Neural cell (in vitro differentiated cells): ENCODE results near the gene DNAJC11. TPM values are rescaled to one million over a fixed set of nuclear protein-coding genes. Genes with fewer than 3 reads are reported as not detected.

Source experiments
- H2AFZ ChIP-seq: fragments of 200-600, 300-800 bp; sonication (generic), shearing (Covaris generic); 2 replicates; pipeline ENCODE4 v1.6.0; 2014; ENCODE audit warnings: low read depth, mild to moderate bottlenecking, antibody characterized with exemption, low read length, moderate library complexity
- H3F3A ChIP-seq: fragments of 200-600 bp; shearing (Covaris generic); 2 replicates; pipeline ENCODE4 v1.6.1; 2016; ENCODE audit warnings: mild to moderate bottlenecking, moderate library complexity, mixed read lengths, antibody characterized with exemption, low read length; ENCODE audit not compliant: insufficient read depth, poor library complexity, severe bottlenecking
- H3K27ac ChIP-seq: fragments of 200-600, 300-800 bp; sonication (generic), shearing (Covaris generic); 2 replicates; pipeline ENCODE4 v1.5.1; 2014; ENCODE audit warnings: mild to moderate bottlenecking, low read length, moderate library complexity
- H3K27me3 ChIP-seq: fragments of 300-800, 200-600 bp; sonication (generic), shearing (Covaris generic); 2 replicates; pipeline ENCODE4 v1.6.0; 2014; ENCODE audit warnings: mild to moderate bottlenecking, low read depth, low read length, moderate library complexity; ENCODE audit not compliant: insufficient read depth
- H3K36me3 ChIP-seq: fragments of 300-800, 200-600 bp; sonication (generic), shearing (Covaris generic); 2 replicates; pipeline ENCODE4 v1.5.1; 2014; ENCODE audit warnings: mild to moderate bottlenecking, antibody characterized with exemption, low read length, moderate library complexity; ENCODE audit not compliant: insufficient read depth
- H3K4me2 ChIP-seq: fragments of 300-800, 200-600 bp; sonication (generic), shearing (Covaris generic); 2 replicates; pipeline ENCODE4 v1.6.0; 2014; ENCODE audit warnings: mild to moderate bottlenecking, low read length
- H3K4me3 ChIP-seq: fragments of 300-800, 200-600 bp; sonication (generic), shearing (Covaris generic); 2 replicates; pipeline ENCODE4 v1.5.1; 2014; ENCODE audit warnings: mild to moderate bottlenecking, low read length, moderate library complexity
- H3K79me2 ChIP-seq: fragments of 200-600 bp; shearing (Covaris generic); replicated peaks from 2 replicates; pipeline ENCODE4 v1.6.0; 2014; ENCODE audit warnings: mild to moderate bottlenecking, low read length, moderate library complexity; ENCODE audit not compliant: insufficient read depth
- H3K9ac ChIP-seq: fragments of 300-800, 200-600 bp; sonication (generic), shearing (Covaris generic); 2 replicates; pipeline ENCODE4 v1.6.1; 2016; ENCODE audit warnings: mild to moderate bottlenecking, low read length, mixed read lengths
- H3K9me2 ChIP-seq: fragments of 200-600 bp; shearing (Covaris generic); 2 replicates; pipeline ENCODE4 v1.6.1; 2016; ENCODE audit warnings: mild to moderate bottlenecking, low read length, mixed read lengths; ENCODE audit not compliant: insufficient read depth
- H3K9me3 ChIP-seq: fragments of 200-600, 300-800 bp; sonication (generic), shearing (Covaris generic); 2 replicates; pipeline ENCODE4 v1.6.1; 2016; ENCODE audit warnings: mild to moderate bottlenecking, mixed run types, low read length, moderate library complexity, mixed read lengths
- H4K20me1 ChIP-seq: fragments of 200-600 bp; shearing (Covaris generic); 2 replicates; pipeline ENCODE4 v1.6.1; 2016; ENCODE audit warnings: mild to moderate bottlenecking, mixed run types; ENCODE audit not compliant: insufficient read depth
- EP300 ChIP-seq: fragments of 450-650 bp; conservative IDR thresholded peaks from 2 replicates; pipeline ENCODE4 v1.6.1; 2014; ENCODE audit warnings: antibody characterized with exemption, mild to moderate bottlenecking, moderate library complexity; ENCODE audit not compliant: poor library complexity, severe bottlenecking
- EZH2 ChIP-seq: fragments of 200-600, 300-800 bp; shearing (Covaris generic), sonication (generic); IDR thresholded peaks from 2 replicates; pipeline ENCODE4 v1.6.1; 2014; ENCODE audit warnings: antibody characterized with exemption, low read length, borderline replicate concordance, mild to moderate bottlenecking; ENCODE audit not compliant: insufficient read depth, poor library complexity, severe bottlenecking
- MXI1 ChIP-seq: fragments of 450-650 bp; conservative IDR thresholded peaks from 2 replicates; pipeline ENCODE4 v1.6.1; 2014; ENCODE audit warnings: antibody characterized with exemption, mild to moderate bottlenecking; ENCODE audit not compliant: poor library complexity, severe bottlenecking
- POLR2AphosphoS5 ChIP-seq: IDR thresholded peaks from 2 replicates; pipeline ENCODE4 v1.6.1; 2012
- RAD21 ChIP-seq: fragments of 450-650 bp; conservative IDR thresholded peaks from 2 replicates; pipeline ENCODE4 v1.6.1; 2014; ENCODE audit warnings: antibody characterized with exemption, mild to moderate bottlenecking, moderate library complexity
- SMC3 ChIP-seq: fragments of 450-650 bp; conservative IDR thresholded peaks from 2 replicates; pipeline ENCODE4 v1.6.1; 2014; ENCODE audit warnings: antibody characterized with exemption, mild to moderate bottlenecking, moderate library complexity; ENCODE audit not compliant: poor library complexity
- TAF1 ChIP-seq: IDR thresholded peaks from 2 replicates; pipeline ENCODE4 v1.6.1; 2012; ENCODE audit warnings: low read depth
- polyA plus RNA-seq: library from polyadenylated mRNA; depleted of rRNA; stranded (reverse); fragments of >200 nt; gene quantifications from 2 replicates; pipeline ENCODE4 v1.2.3, GENCODE V29; 2014
- TF ChIP-seq, protein P1 (sequence below): fragments of 450-650 bp; IDR thresholded peaks from 2 replicates; pipeline ENCODE4 v1.5.1; 2014; ENCODE audit warnings: antibody characterized with exemption, mild to moderate bottlenecking, moderate library complexity; ENCODE audit not compliant: poor library complexity, severe bottlenecking
- TF ChIP-seq, protein P2 (sequence below): IDR thresholded peaks from 2 replicates; pipeline ENCODE4 v1.6.1; 2012; ENCODE audit warnings: borderline replicate concordance

The DNAJC11 gene
- polyA plus RNA-seq, 1 donor from 2014 or later = 28.6 TPM

DNA sequence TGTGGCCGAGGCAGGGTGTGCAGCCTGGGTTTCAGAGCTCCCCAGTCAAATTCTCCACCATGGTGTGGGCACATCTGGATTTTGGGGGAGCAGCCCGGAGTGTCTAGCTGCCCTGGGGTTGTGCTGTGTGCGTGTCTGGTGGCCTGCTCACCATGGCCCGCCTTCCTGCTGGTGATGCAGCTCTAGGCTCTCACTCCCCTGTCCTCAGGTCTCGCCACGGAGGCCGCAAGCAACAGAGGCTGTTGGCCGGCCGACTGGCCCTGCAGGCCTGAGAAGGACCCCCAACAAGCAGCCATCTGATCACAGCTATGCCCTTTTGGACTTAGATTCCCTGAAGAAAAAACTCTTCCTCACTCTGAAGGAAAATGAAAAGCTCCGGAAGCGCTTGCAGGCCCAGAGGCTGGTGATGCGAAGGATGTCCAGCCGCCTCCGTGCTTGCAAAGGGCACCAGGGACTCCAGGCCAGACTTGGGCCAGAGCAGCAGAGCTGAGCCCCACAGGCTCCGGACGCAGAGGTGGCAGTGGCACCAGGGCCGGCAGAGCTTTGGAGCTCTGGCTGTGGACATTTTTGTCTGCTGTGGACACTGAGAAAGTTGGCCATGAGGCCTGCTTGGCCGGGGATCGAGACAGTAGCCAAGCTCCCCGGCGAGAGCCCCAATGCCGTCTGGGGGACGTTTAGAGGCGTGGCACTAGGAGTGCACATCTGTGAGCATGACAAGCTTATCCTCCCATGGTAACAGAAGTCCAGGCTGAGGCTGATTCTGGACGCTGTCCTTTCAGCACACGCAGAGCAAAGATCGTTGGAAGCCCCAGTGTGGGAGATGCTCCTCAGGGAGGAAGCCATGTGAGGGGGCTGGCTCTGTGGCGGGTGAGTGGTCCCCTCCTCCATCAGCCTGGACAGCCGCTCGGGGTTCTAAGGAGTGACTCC is 68.8 kb downstream of the DNAJC11 start:
- H3K79me2 ChIP-seq = no peaks in the 10 kb centered on the region
- no peaks in the 10 kb centered on the region for H3K9me3 ChIP-seq
- H3K4me2 ChIP-seq = no peak overlapping the region
- H3K9ac ChIP-seq = no peak overlapping the region
- H2AFZ ChIP-seq = no peak overlapping the region
- no peaks in the 10 kb centered on the region for H3K36me3 ChIP-seq
- no peaks in the 10 kb centered on the region for H3K27me3 ChIP-seq
- H4K20me1 ChIP-seq = no peaks in the 10 kb centered on the region
- no peak overlapping the region for H3K4me3 ChIP-seq
- no peak for TF ChIP-seq MXI1
- no peak for TF ChIP-seq POLR2AphosphoS5
- TF ChIP-seq, protein P1, sequence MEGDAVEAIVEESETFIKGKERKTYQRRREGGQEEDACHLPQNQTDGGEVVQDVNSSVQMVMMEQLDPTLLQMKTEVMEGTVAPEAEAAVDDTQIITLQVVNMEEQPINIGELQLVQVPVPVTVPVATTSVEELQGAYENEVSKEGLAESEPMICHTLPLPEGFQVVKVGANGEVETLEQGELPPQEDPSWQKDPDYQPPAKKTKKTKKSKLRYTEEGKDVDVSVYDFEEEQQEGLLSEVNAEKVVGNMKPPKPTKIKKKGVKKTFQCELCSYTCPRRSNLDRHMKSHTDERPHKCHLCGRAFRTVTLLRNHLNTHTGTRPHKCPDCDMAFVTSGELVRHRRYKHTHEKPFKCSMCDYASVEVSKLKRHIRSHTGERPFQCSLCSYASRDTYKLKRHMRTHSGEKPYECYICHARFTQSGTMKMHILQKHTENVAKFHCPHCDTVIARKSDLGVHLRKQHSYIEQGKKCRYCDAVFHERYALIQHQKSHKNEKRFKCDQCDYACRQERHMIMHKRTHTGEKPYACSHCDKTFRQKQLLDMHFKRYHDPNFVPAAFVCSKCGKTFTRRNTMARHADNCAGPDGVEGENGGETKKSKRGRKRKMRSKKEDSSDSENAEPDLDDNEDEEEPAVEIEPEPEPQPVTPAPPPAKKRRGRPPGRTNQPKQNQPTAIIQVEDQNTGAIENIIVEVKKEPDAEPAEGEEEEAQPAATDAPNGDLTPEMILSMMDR = no peak
- TF ChIP-seq, protein P2, sequence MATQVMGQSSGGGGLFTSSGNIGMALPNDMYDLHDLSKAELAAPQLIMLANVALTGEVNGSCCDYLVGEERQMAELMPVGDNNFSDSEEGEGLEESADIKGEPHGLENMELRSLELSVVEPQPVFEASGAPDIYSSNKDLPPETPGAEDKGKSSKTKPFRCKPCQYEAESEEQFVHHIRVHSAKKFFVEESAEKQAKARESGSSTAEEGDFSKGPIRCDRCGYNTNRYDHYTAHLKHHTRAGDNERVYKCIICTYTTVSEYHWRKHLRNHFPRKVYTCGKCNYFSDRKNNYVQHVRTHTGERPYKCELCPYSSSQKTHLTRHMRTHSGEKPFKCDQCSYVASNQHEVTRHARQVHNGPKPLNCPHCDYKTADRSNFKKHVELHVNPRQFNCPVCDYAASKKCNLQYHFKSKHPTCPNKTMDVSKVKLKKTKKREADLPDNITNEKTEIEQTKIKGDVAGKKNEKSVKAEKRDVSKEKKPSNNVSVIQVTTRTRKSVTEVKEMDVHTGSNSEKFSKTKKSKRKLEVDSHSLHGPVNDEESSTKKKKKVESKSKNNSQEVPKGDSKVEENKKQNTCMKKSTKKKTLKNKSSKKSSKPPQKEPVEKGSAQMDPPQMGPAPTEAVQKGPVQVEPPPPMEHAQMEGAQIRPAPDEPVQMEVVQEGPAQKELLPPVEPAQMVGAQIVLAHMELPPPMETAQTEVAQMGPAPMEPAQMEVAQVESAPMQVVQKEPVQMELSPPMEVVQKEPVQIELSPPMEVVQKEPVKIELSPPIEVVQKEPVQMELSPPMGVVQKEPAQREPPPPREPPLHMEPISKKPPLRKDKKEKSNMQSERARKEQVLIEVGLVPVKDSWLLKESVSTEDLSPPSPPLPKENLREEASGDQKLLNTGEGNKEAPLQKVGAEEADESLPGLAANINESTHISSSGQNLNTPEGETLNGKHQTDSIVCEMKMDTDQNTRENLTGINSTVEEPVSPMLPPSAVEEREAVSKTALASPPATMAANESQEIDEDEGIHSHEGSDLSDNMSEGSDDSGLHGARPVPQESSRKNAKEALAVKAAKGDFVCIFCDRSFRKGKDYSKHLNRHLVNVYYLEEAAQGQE = no peak
- no peak for TF ChIP-seq EZH2
- TF ChIP-seq EP300 = no peak
- TF ChIP-seq RAD21 = no peak
- no peak for TF ChIP-seq SMC3
- no peak for TF ChIP-seq TAF1
- H3K27ac ChIP-seq = no peak overlapping the region
- no peaks in the 10 kb centered on the region for H3F3A ChIP-seq
- no peaks in the 10 kb centered on the region for H3K9me2 ChIP-seq

DNA sequence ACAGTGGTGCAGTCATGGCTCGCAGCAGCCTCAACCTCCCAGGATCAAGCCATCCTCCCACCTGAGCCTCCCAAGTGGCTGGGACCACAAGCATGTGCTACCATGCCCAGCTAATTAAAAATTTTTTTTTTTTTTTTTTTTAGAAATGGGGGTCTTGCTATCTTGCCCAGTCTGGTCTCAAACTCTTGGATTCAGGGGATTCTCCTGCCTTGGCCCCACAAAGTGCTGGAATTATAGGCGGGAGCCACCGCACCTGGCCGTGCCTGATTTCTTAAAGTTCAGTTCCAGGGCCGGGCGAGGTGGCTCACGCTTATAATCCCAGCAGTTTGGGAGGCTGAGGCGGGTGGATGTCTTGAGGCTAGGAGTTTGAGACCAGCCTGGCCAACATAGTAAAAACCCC is 70.6 kb downstream of the DNAJC11 start:
- H3K9me3 ChIP-seq = no peaks in the 10 kb centered on the region
- no peak overlapping the region for H3K9ac ChIP-seq
- H3F3A ChIP-seq = no peaks in the 10 kb centered on the region
- no peaks in the 10 kb centered on the region for H3K9me2 ChIP-seq
- H3K4me2 ChIP-seq = no peak overlapping the region
- no peak overlapping the region for H3K4me3 ChIP-seq
- no peaks in the 10 kb centered on the region for H4K20me1 ChIP-seq
- no peaks in the 10 kb centered on the region for H3K27me3 ChIP-seq
- H3K79me2 ChIP-seq = peaks cover 10% of the 10 kb centered on the region
- H2AFZ ChIP-seq = no peak overlapping the region
- TF ChIP-seq, protein P1 = no peak
- no peak for TF ChIP-seq RAD21
- TF ChIP-seq EZH2 = no peak
- TF ChIP-seq SMC3 = no peak
- no peak for TF ChIP-seq EP300
- no peak for TF ChIP-seq MXI1
- no peak for TF ChIP-seq POLR2AphosphoS5
- TF ChIP-seq, protein P2 = no peak
- TF ChIP-seq TAF1 = no peak
- no peaks in the 10 kb centered on the region for H3K36me3 ChIP-seq
- no peak overlapping the region for H3K27ac ChIP-seq
